ENCODE results near the gene SH2D1B. TPM values are rescaled to one million over a fixed set of nuclear protein-coding genes. Genes with fewer than 3 reads are reported as not detected.

SH2D1B gene
- total RNA-seq, 1 experiment from 2014 or later: 0.06 TPM

DNA sequence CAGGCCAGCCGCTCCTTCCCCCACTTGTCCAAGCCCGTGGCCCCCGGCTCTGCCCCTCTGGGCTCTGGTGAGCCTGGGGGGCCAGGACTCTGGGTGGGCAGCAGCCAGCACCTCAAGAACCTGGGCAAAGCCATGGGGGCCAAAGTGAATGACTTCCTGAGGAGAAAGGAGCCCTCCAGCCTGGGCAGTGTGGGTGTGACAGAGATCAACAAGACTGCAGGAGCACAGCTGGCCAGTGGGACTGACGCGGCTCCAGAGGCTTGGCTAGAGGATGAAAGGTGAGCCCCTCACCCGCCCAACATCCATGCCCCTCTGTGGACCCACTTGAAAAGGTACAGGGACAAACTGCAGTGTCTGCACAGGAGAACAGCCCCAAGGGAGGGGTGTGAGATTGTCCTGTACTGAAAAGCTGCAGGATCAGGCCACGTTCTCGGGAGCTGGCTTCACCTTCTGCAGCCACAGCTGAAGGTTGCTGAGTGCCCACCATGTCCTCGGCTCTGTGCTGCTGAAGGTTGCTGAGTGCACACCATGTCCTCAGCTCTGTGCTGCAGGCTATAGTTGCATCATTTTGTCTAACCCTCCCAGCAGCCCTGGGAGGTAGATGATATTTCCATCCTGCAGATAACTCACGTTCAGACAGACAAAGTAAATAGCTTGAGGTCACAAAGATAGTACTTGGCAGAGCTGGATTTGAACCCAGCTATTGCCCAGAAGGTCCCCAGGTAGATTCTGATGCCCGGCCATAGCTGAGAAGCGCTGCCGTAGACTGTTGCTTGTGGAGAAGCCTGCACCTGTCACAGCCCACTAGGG, 29.8 kb downstream of the SH2D1B start:
- no peak for DNase-seq (ENCODE audit: low spot score)

DNA sequence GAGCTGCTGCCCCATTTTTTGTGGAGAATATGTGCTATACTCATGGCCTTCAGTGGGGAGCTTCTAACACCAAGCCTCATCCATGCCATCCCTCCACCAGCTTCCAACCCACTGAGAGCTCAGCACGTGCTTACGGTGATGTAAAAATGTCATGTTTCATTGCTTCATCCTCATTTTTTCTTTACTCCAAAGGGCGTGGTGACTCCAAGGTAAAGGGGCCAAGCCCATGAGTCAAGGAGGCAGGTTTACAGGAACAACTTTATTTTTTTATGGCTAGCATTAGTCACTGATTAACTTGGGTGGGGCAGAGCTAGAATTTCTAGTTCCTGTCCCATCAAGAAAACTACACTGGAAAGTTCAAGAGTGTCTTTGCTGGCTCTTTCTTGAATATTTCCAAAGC, 30.6 kb downstream of the SH2D1B start, which contains the start of gene C1orf226:
C1orf226 (plus strand) TSS at position 346 of the 400 bp plus-strand sequence. CDS start 174 bp downstream, outside the sequence.
- no peak for DNase-seq (ENCODE audit: low spot score)

DNA sequence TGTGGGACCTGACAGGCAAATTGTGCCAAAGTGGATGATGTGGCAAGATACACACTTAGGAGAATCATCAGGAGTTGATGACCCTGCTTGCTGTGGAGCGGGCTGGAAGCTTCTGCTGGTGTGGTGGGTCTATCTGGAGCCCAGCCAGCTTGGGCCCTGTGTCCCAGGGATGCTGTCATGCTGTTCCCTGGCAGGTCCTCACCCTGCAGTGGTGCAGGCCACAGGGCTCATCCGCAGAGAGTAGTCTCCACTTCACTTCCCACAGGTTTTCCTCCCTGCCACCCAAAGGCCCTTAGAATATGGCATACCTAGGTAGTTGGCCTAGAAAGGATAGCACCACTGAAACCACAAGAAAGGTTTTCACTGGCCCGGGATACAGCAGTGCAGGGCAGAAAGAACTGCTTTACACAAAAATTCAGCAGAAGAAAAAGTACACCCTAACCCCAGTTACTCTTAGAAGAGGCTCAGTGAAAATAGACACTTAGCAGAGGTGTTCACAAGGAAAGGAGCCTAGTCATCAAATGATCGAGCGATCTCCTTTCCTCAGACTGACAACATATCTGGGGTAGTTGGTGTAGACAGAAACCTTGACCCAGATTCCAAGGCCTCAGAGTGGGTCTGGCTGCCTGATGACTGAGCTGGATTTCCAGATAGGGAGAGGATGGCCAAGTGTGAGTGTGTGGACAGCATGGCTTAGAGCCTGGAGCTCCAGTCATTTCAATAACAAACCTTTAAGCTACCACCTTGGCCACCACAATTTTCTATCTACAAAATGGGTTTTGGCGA, 31.7 kb downstream of the SH2D1B start:
- no peak for DNase-seq (ENCODE audit: low spot score)

DNA sequence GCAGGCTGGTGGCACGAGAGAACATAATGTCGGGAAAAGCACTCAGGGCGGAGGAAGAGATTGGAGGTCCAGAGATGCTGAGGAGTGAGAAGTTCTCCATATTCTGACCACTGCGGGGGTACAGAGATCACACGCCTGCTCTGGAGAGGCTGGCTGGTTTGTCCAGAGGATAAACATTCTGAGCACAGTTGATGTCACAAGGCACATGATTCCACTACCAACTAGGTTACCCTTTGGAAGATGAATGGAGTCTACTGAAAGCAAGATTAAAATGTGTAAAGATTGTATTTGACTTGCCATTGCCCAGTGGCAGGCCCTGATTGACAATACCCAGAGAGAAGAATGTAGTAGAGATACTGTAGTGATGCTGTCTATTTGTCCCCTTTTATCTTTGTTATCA, 35.2 kb downstream of the SH2D1B start, which contains the start of gene SPATA46:
SPATA46 (minus strand) TSS at position 164 of the 400 bp plus-strand sequence; CDS start at position 100, 64 bp downstream.
- no peak for DNase-seq (ENCODE audit: low spot score)

DNA sequence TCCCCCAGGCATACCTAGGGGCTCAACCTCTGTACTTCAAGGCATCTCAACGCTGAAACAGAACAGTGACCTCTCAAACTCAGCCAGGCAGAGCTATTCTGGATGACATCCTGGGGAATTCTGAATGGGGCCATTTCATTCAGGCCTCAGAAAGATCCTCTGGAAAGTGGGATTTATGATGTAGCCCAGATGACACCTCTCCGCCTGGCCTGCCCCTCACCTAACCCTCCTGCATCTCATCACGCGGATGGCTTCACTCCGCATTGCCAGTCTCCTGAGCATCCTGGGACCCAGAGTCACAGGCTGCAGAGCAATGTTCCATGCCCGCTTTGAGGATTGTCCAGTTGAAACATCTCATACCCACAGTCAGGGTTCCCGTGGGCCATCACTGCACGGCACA, 36.5 kb downstream of the SH2D1B start:
- no peak for DNase-seq (ENCODE audit: low spot score)

DNA sequence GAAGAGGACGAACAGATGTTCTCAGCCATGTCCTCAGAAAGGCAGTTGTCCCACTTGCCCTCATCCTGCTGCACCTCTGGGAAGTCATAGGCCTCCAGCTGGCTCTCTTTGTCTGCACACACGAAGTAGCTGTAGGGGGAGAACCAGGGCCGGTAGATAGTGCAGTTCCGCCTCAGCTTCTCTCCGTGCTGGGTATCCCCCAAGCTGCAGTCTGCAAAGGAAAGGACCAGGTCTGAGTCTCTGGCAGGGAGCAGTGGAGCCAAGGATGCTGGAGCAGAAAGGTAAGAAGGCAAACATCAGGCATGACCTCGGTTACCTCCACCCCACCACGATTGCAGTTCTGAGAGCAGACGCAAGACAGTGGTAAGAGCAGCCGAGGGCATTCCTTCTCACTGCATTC, 37.5 kb downstream of the SH2D1B start:
- DNase-seq (ENCODE audit: low spot score): no peak

DNA sequence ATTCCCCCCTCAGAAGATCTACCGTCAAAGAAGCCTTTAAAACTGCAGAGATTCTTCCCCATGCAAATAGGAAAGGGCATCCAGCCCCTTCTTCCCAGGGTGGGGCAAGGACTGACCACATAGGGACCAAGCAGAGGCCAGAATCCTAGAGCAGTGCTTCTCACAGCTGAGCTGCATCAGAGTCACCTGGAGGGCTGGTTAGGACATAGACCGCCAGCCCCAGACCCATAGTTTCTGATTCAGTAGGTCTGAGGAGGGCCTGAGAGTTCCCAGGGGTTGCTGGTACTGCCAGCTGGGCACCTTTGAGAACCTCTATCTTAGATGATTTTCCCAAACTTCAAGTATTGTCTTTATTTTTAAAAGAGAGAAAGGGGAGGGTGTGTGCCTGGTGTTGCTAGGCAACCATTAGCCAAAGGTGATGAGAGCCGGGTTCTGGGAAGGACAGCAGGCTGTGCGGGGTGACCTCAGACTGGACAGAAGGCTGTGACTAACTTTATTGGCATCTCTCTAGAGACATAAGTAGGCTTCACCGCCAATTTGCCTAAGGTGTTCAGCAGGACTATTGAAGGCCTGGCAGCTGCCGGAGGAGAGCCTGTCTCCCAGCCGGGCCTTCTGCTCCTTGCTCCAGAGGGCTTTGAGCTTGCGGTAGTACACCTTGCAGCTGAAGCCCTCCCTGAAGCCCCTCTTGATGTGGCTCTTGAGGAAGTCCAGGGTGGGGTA, 38.2 kb downstream of the SH2D1B start:
- no peak for DNase-seq (ENCODE audit: low spot score)

DNA sequence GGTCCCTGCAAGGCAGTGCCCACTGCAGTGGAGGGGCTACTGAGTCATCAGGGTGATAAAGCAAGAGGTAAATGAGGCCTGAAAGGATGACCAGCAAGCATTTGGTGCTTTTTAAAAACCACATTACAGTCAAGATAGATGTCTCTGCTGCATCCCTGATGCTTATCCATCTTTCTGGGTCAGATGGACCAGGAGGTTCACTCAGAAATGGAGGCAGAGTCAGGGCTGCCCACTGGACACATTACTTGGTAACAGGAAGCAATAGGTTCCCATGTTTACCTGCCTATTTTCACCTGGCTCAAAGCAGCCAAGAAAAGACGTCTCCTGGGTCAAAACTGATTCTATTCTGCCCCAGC, 38.9 kb downstream of the SH2D1B start:
- DNase-seq (ENCODE audit: low spot score): no peak

DNA sequence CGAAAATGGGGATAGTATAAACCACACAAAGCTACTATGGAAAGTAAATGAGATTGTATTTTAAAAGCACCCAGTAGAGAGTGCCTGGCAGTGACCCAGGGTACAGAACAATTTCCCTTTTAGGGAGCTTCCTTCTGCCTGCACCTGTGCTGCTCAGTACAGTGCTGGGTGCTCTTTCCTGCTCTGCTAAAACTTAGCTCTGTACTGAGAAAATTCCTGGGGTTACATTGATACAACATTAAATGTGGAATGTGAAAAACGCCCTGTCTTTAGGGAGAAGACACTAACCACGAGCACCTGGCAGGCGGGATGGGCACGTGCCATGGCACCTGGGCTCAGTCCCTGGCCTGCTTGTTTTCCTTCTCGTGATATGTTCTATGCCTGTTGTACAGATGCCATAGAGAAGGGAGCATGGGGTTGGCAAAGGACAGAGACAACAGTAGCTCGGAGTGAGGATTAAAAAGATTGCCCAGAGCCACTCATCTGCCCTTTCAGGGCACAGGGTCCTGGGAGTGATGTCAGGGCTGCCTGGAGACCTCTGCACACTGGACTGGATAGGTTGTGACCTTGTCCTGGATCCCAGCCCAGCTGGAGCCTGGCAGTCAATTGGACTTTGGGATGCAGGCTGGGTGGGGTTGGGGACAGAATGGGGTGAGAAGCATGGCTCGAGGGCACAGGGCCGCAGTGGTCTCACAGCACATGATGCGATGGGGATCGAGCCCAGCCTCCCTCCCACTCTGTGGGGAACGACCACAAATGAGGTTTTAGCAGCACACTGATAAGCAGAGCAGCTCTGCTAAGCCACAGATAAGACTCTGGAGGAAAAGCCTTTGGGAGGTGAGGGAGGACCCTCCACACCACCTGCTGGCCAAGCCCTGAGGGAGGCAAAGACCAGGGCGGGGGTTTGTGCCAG, 39.5 kb downstream of the SH2D1B start:
- DNase-seq (ENCODE audit: low spot score): no peak

DNA sequence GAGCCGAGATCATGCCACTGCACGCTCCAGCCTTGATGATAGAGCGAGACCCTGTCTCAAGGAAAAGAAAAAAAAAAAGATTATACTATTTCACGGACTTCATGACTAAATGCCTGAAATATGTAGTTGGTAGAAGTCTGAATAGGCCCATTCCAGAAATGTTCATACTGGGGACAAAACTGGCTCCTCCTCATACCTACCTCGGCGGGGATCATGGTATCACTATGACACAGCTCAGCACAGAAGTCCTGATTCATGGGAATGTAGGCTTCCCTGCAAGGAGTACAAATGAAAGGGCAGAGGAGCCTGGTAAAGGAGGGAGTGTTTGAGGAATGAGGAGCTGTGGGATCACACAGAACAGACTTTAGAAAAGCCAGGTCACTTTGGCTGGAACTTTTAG, 40.3 kb downstream of the SH2D1B start:
- DNase-seq (ENCODE audit: low spot score): no peak

DNA sequence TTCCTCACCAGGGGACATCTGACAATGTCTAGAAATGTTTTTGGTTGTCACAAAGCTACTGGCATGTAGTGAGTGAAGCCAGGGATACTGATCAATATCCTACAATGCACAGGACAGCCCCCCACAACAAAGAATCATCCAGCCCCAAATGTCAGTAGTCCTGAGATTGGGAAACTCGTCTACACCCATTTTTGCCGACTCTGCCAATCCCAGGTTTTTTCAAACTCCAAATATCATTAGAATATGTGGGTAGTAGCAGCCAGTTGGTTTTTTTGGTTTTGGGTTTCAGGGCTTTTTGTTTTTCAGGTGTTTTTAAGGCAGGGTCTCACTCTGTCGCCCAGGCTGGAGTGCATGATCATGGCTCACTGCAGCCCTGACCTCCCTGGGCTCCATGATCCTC, 41.2 kb downstream of the SH2D1B start:
- no peak for DNase-seq (ENCODE audit: low spot score)

DNA sequence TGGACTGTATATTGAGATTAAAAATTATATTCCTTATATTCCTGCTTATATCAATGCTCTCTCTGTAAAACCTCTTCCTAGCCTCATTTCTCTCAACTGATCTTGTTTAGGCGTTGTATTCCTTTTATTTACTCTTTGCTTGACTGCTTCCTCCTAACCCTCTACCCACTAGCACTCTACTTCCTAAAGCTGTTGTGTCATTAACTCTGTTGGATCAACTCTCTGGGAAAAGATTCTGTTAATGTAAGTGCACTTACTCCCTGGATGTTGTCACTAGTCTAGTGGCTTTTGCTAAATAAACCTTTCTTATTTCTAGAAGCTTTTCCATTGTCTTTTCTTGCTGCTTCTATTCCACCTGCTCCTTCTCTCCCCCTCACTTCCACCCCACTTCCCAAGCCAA, 41.8 kb downstream of the SH2D1B start:
- no peak for DNase-seq (ENCODE audit: low spot score)

DNA sequence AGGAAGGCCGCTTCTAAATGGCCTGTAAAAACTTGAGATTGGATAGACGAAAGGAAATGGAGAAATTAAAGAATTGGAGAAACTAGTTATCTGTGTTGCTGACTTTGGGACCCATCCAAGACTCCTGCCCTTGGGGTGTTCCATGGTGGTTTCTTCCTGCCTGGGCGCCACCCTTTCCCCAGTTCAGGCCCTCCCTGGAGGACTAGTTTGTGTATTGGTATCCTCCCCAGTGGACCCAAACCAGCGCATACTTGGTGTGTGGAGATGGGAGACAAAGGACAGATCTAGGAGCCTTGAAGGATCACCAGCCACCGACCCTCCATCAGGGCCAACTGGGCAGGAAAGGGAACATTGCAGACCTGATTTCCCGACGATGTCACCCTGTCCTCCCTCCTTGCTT, 42.4 kb downstream of the SH2D1B start:
- DNase-seq (ENCODE audit: low spot score): no peak

DNA sequence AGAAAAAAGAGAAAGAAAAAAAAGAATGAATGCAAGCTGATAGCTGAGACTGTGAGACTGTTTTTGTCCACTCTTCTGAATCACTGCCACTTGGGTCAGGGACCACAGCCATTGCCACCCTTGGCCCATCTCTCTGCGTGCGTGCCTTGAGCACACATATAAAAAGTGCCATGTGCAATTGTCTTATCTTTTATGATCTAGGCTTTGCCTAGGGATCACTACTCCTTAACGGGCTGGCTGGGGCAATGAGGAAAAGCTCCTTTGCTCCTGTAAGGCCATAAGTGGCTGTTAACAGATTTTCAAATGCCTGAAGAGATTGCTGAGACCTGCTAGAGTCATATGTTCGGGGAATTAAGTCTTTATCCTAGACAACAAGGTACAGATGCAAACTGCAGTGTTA, 43.5 kb downstream of the SH2D1B start:
- no peak for DNase-seq (ENCODE audit: low spot score)

DNA sequence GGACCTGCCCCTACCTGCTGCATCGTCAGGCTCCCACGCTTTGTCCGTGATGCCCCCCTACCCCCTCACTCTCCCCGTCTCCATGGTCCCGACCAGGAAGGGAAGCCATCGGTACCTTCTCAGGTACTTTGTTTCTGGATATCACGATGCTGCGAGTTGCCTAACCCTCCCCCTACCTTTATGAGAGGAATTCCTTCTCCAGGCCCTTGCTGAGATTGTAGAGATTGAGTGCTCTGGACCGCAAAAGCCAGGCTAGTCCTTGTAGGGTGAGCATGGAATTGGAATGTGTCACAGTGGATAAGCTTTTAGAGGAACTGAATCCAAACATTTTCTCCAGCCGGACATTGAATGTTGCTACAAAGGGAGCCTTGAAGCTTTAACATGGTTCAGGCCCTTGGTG, 44.2 kb downstream of the SH2D1B start:
- no peak for DNase-seq (ENCODE audit: low spot score)

DNA sequence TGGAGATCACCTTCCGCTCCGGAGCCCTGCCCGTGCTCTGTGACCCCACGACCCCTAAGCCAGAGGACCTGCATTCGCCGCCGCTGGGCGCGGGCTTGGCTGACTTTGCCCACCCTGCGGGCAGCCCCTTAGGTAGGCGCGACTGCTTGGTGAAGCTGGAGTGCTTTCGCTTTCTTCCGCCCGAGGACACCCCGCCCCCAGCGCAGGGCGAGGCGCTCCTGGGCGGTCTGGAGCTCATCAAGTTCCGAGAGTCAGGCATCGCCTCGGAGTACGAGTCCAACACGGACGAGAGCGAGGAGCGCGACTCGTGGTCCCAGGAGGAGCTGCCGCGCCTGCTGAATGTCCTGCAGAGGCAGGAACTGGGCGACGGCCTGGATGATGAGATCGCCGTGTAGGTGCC, 44.9 kb downstream of the SH2D1B start:
- DNase-seq (ENCODE audit: low spot score): no peak

DNA sequence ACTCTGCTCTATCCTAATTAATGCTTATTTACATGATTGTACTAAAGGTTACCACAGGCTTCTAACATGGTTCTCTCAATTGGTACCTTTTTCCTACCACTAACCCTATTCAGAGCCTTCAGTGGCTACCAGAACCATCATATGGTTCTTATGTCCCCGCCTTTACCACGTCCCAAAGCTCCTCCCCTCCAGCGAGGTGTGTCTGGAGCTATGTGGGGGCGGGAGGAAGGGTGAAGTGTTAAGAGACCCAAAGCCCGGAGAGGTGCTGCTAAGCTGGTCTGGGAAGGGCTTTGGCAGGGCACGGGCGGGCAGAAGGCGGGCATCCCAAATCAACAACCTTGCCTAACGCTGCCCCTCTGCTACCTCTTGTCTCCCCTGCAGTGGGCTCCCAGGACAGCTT, 45.3 kb downstream of the SH2D1B start:
- no peak for DNase-seq (ENCODE audit: low spot score)

DNA sequence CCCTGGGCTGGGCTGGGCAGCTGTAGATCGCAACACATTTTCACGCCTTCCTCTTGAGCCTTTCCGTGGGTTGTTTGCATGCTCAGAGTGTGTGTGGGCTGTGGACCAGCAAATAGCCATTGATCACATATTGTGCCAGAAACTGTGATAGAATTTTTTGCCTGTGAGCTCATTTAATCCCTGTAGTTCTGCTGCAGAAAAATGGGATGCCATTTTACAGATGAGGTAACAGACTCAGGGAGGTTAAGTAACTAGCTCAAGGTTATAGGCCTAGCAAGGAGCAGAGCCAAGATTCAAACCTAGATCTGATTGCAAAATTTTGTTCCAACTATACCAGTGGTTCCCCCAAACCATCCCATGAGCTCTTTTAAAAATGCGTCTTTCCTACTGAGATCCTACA, 45.8 kb downstream of the SH2D1B start:
- no peak for DNase-seq (ENCODE audit: low spot score)

DNA sequence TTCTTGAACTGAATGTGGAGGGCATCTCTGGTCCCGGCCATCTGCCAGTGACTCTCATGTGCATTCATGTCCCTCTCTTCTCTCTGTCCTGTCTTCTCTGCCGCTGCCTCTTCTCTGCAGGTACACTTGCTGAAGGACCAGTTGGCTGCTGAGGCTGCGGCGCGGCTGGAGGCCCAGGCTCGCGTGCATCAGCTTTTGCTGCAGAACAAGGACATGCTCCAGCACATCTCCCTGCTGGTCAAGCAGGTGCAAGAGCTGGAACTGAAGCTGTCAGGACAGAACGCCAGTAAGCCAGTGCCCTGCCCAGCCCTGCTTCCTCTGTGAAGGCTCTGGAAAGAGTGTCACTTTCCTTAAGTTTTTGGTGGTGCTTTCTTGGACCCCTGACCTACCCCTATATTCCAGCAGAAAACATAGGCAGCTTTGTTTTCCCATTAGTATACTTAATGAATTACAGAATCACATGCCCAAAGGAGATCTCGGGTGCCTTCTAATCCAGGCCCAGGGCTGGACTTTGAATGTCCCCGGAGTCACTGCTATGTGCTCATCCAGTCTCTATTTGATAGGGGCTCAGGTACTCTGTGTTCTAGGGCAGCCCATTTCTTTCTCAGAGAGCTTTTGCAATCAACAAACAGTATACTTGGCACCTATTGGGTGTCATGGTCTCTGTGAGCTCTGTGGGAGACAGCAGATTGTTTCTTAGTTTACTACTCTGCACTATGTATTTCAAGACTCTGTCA, 46.5 kb downstream of the SH2D1B start:
- DNase-seq (ENCODE audit: low spot score): no peak

DNA sequence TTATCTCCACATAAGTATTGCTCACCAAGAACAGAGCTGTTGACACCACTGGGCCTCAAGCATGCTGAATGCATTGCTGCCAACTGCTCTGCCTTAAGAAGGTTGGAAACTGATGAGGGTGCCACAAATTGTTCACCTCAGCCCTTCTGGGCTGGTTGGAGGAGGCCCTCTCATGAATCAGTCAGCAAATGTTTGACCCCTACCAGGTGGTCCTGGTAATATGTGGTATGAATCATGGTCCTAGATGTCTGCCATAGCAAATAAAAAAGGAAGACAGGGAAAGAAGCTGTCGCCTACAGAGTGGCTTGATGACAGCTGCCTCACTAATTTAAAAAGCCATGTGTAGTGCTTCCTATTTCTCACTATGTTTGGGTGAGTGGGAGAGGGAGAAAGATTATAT, 47.4 kb downstream of the SH2D1B start:
- no peak for DNase-seq (ENCODE audit: low spot score)

DNA sequence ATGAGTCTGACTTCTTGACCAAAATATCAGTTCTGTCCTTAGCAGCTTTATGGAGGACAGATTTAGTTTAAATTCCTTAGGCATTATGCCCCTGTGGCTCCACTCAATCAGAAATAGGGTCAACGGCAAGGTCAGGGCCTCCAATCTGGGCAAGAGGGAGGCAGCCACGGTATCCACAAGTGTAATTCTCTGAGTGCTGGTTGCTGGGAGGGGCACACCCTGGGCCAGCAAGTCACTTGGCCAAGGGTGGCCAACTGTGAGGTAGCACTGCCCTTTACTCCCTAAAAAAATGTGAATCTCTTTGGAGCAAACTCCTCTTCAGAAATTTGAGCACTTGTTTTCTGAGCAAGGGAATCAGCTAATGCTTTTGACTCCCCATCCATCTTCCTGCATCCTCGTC, 48.1 kb downstream of the SH2D1B start:
- DNase-seq (ENCODE audit: low spot score): no peak

Data from H4 (cell line).